HepG2 (cell line): ENCODE measurements around the gene AP3D1. TPM values are rescaled to one million over a fixed set of nuclear protein-coding genes. Genes with fewer than 3 reads are reported as not detected.
A peak's percentile ranks its signal among the peaks of the same experiment; 100 is the strongest.

Experiments used
- AGO2 ChIP-seq: fragments of 200-400 bp; formaldehyde crosslinking; optimal IDR thresholded peaks from 2 replicates; pipeline ENCODE3; 2017; ENCODE audit warnings: mild to moderate bottlenecking, low read depth, low read length, moderate library complexity
- ATAD3A ChIP-seq: sonication (generic); formaldehyde crosslinking; IDR thresholded peaks from 2 replicates; pipeline ENCODE4 v1.4.0; 2020; ENCODE audit warnings: missing genetic modification reagents
- CAMTA2 ChIP-seq: sonication (generic); formaldehyde crosslinking; IDR thresholded peaks from 2 replicates; pipeline ENCODE4 v1.4.0; 2020; ENCODE audit warnings: mild to moderate bottlenecking, missing genetic modification reagents, borderline replicate concordance
- CEBPG ChIP-seq: IDR thresholded peaks from 2 replicates; pipeline ENCODE4 v1.6.1; 2016
- ELK4 ChIP-seq: sonication (generic); formaldehyde crosslinking; IDR thresholded peaks from 2 replicates; pipeline ENCODE4 v1.9.0; 2021; ENCODE audit warnings: missing genetic modification reagents, borderline replicate concordance
- HOXA5 ChIP-seq: sonication (generic); formaldehyde crosslinking; IDR thresholded peaks from 2 replicates; pipeline ENCODE4 v1.4.0; 2020; ENCODE audit warnings: missing genetic modification reagents
- IRX3 ChIP-seq: sonication (generic); formaldehyde crosslinking; IDR thresholded peaks from 2 replicates; pipeline ENCODE4 v1.8.1; 2023; ENCODE audit warnings: mild to moderate bottlenecking, low read depth, missing genetic modification reagents, borderline replicate concordance
- PHF5A ChIP-seq: IDR thresholded peaks from one replicate; pipeline ENCODE4 v1.6.1; 2018; ENCODE audit warnings: low read depth, missing genetic modification reagents; ENCODE audit not compliant: unreplicated experiment
- RNF2 ChIP-seq: fragments of 450-650 bp; conservative IDR thresholded peaks from 2 replicates; pipeline ENCODE4 v1.6.1; 2016; ENCODE audit warnings: low read depth
- TEAD3 ChIP-seq: optimal IDR thresholded peaks from 2 replicates; pipeline ENCODE3; 2016; ENCODE audit warnings: borderline replicate concordance
- THAP11 ChIP-seq: IDR thresholded peaks from 2 replicates; pipeline ENCODE4 v1.6.1; 2016; ENCODE audit warnings: missing biosample characterization, missing genetic modification reagents
- ZMYM2 ChIP-seq: sonication (generic); formaldehyde crosslinking; IDR thresholded peaks from 2 replicates; pipeline ENCODE4 v1.8.0; 2022; ENCODE audit warnings: mild to moderate bottlenecking, missing genetic modification reagents
- ZNF292 ChIP-seq: sonication (generic); formaldehyde crosslinking; IDR thresholded peaks from 2 replicates; pipeline ENCODE4 v1.8.1; 2022; ENCODE audit warnings: mild to moderate bottlenecking, low read depth, missing genetic modification reagents, borderline replicate concordance
- ZNF333 ChIP-seq: sonication (generic); formaldehyde crosslinking; IDR thresholded peaks from 2 replicates; pipeline ENCODE4 v1.4.0; 2020; ENCODE audit warnings: mild to moderate bottlenecking, missing genetic modification reagents, borderline replicate concordance
- ZNF382 ChIP-seq: sonication (generic); formaldehyde crosslinking; IDR thresholded peaks from 2 replicates; pipeline ENCODE4 v1.5.0; 2020; ENCODE audit warnings: missing genetic modification reagents, mild to moderate bottlenecking, borderline replicate concordance
- ZNF550 ChIP-seq: sonication (generic); formaldehyde crosslinking; IDR thresholded peaks from 2 replicates; pipeline ENCODE4 v1.4.0; 2020; ENCODE audit warnings: mild to moderate bottlenecking, missing genetic modification reagents, borderline replicate concordance
- ZNF879 ChIP-seq: sonication (generic); formaldehyde crosslinking; IDR thresholded peaks from 2 replicates; pipeline ENCODE4 v1.8.1; 2023; ENCODE audit warnings: missing genetic modification reagents
- polyA plus RNA-seq, 8 experiments: library from polyadenylated mRNA; depleted of rRNA in 3 of 8; stranded (reverse) in 7 of 8; unstranded in 1 of 8; fragments of >200 nt; fragmentation: Illumina TruSeq in 4 of 8; extraction: Trizol in 4 of 8; gene quantifications; 2 replicates each; pipeline versions ENCODE4 v1.2.1 to v1.2.3, GENCODE V29; 2011 to 2016; ENCODE audit warnings: low read depth in 4 of 8, missing spikeins in 1 of 8, mixed read lengths in 1 of 8; ENCODE audit not compliant: insufficient read depth in 1 of 8
- total RNA-seq, 5 experiments: library from RNA; depleted of rRNA; stranded (reverse); fragments of >200 nt; fragmentation: Illumina TruSeq; extraction: Trizol; gene quantifications; 2 replicates each; pipeline ENCODE4 v1.2.3, GENCODE V29; 2016; ENCODE audit warnings: low read depth in 1 of 5
- TF ChIP-seq, protein P1 (sequence below): sonication (generic); formaldehyde crosslinking; IDR thresholded peaks from 2 replicates; pipeline ENCODE4 v1.4.0; 2020; ENCODE audit warnings: mild to moderate bottlenecking, low read depth, missing genetic modification reagents
- TF ChIP-seq, protein P2 (sequence below): sonication (generic); formaldehyde crosslinking; IDR thresholded peaks from 2 replicates; pipeline ENCODE4 v1.5.1; 2020; ENCODE audit warnings: mild to moderate bottlenecking, moderate library complexity, missing genetic modification reagents
- TF ChIP-seq, protein P3 (sequence below): sonication (generic); formaldehyde crosslinking; IDR thresholded peaks from 2 replicates; pipeline ENCODE4 v1.4.0; 2020; ENCODE audit warnings: mild to moderate bottlenecking, missing genetic modification reagents

AP3D1 gene
- total and polyA plus RNA-seq, 2 of the 13 experiments (the other 11 are each of a cell fraction or from before 2014, with no cell fraction given), result 68.0 to 82.6 TPM

- TF ChIP-seq HOXA5, result no peak; the same call in none of the 2 replicates
- TF ChIP-seq, protein P1, sequence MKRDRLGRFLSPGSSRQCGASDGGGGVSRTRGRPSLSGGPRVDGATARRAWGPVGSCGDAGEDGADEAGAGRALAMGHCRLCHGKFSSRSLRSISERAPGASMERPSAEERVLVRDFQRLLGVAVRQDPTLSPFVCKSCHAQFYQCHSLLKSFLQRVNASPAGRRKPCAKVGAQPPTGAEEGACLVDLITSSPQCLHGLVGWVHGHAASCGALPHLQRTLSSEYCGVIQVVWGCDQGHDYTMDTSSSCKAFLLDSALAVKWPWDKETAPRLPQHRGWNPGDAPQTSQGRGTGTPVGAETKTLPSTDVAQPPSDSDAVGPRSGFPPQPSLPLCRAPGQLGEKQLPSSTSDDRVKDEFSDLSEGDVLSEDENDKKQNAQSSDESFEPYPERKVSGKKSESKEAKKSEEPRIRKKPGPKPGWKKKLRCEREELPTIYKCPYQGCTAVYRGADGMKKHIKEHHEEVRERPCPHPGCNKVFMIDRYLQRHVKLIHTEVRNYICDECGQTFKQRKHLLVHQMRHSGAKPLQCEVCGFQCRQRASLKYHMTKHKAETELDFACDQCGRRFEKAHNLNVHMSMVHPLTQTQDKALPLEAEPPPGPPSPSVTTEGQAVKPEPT (CRISPR knock-in tag), result no peak
- no peak for TF ChIP-seq ELK4 (CRISPR knock-in tag)
- no peak for TF ChIP-seq IRX3
- TF ChIP-seq CAMTA2 (CRISPR knock-in tag), result no peak
- peak; percentile 13 for TF ChIP-seq TEAD3 (CRISPR knock-in tag)
- TF ChIP-seq, protein P2, sequence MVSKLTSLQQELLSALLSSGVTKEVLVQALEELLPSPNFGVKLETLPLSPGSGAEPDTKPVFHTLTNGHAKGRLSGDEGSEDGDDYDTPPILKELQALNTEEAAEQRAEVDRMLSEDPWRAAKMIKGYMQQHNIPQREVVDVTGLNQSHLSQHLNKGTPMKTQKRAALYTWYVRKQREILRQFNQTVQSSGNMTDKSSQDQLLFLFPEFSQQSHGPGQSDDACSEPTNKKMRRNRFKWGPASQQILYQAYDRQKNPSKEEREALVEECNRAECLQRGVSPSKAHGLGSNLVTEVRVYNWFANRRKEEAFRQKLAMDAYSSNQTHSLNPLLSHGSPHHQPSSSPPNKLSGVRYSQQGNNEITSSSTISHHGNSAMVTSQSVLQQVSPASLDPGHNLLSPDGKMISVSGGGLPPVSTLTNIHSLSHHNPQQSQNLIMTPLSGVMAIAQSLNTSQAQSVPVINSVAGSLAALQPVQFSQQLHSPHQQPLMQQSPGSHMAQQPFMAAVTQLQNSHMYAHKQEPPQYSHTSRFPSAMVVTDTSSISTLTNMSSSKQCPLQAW, result peak; percentile 72; the same call in 1 of the 2 replicates
- TF ChIP-seq ZNF382 (CRISPR knock-in tag), result no peak
- TF ChIP-seq, protein P3, sequence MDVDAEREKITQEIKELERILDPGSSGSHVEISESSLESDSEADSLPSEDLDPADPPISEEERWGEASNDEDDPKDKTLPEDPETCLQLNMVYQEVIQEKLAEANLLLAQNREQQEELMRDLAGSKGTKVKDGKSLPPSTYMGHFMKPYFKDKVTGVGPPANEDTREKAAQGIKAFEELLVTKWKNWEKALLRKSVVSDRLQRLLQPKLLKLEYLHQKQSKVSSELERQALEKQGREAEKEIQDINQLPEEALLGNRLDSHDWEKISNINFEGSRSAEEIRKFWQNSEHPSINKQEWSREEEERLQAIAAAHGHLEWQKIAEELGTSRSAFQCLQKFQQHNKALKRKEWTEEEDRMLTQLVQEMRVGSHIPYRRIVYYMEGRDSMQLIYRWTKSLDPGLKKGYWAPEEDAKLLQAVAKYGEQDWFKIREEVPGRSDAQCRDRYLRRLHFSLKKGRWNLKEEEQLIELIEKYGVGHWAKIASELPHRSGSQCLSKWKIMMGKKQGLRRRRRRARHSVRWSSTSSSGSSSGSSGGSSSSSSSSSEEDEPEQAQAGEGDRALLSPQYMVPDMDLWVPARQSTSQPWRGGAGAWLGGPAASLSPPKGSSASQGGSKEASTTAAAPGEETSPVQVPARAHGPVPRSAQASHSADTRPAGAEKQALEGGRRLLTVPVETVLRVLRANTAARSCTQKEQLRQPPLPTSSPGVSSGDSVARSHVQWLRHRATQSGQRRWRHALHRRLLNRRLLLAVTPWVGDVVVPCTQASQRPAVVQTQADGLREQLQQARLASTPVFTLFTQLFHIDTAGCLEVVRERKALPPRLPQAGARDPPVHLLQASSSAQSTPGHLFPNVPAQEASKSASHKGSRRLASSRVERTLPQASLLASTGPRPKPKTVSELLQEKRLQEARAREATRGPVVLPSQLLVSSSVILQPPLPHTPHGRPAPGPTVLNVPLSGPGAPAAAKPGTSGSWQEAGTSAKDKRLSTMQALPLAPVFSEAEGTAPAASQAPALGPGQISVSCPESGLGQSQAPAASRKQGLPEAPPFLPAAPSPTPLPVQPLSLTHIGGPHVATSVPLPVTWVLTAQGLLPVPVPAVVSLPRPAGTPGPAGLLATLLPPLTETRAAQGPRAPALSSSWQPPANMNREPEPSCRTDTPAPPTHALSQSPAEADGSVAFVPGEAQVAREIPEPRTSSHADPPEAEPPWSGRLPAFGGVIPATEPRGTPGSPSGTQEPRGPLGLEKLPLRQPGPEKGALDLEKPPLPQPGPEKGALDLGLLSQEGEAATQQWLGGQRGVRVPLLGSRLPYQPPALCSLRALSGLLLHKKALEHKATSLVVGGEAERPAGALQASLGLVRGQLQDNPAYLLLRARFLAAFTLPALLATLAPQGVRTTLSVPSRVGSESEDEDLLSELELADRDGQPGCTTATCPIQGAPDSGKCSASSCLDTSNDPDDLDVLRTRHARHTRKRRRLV (CRISPR knock-in tag), result no peak
- TF ChIP-seq ZNF292 (CRISPR knock-in tag), result no peak
- TF ChIP-seq PHF5A (CRISPR knock-in tag), result no peak
- no peak for TF ChIP-seq ZNF550 (CRISPR knock-in tag)
- no peak for TF ChIP-seq CEBPG (CRISPR knock-in tag)
- TF ChIP-seq ZMYM2 (CRISPR knock-in tag), result no peak
- 0 out of 2 replicates have a peak, but pooled peaks have one; percentile 67 for TF ChIP-seq ZNF879
- peak; percentile 60 for TF ChIP-seq THAP11 (CRISPR knock-in tag)
- no peak for TF ChIP-seq ZNF333 (CRISPR knock-in tag)
- TF ChIP-seq RNF2, result no peak; the same call in 1 of the 2 replicates
- peak; percentile 9 for TF ChIP-seq AGO2
- no peak for TF ChIP-seq ATAD3A (CRISPR knock-in tag)
Measured at GRCh38 chr19:2050991-2051772, 100.2 kb downstream of the AP3D1 start, which contains the start of gene MKNK2 (continued).
